Measurements from ENCODE around the gene RAB9A. TPM values are rescaled to one million over a fixed set of nuclear protein-coding genes. Genes with fewer than 3 reads are reported as not detected.

The RAB9A gene
- total RNA-seq, 4 donors from 2014 or later, result 29.5 to 47.0 (median 36.0) TPM

DNA sequence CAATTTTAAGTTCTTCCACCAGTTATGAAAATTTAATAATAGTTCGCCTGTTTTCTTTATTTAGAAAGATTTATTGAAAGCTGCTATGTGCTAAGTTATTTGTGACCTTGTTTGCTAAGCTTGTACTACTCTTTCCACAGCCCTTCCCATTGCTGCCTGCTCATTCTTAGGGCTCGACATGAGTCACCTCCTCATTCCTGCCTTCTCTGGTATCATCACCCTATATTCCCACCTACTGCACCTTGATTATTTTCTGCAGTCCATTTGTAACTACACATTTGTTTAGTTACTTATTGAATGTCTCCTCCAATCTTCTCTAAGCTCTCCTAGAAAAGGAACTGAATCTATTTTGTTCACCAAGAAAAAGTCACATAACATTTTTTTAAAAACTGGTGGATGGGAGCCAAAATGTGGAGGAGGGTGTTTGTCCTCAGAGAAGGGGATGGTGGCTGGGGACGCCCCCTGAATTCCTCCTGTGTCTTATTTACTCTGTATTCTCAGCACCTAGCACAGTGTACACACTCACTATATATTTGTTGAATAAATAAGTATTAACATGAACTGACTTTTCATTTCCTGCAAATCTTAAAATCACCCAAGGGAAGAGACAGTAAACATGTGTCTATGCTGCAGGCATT is 3.7 kb upstream of the RAB9A start:
- H3K27me3 ChIP-seq, result no peaks in the 10 kb centered on the region
- no peaks in the 10 kb centered on the region for H3K9me3 ChIP-seq
- TF ChIP-seq CTCF (IDR thresholded peaks at IDR 0.05), result no peak
- no peak for TF ChIP-seq POLR2A (IDR thresholded peaks at IDR 0.05)
- peaks cover 0 to 4% of the 10 kb centered on the region in 2 donors for H3K4me1 ChIP-seq
- WGBS, 2 donors, result 42 to 59% methylated on average over 3 of the region's 3 CpGs
- H3K4me3 ChIP-seq (replicated peaks in 1 of 3), result no peak overlapping the region
- no peaks in the 10 kb centered on the region for H3K36me3 ChIP-seq
- no peak for DNase-seq
- intact Hi-C loops (cut with DNase I), result no loop called here
- H3K27ac ChIP-seq, result no peak overlapping the region

DNA sequence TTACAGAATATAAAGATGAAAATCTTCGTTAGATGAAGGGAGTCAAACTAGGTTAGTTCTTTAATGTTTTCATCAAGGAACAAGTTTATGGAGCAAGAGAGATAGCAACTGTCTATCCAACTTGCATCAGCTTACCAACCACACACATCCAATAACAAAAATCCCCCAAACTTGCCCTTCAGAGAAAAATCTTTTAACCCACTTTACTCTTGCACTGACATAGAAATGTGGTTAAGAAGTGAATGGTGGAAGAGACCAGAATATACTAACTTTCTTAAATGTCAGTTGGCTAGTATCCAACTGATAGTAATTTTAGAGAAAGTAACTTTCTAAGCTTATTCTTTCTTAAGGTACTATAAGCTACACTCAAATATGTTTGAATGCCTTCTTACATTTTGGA is 1.7 kb upstream of the RAB9A start:
- Histone ChIP-seq H3K4me1 (peaks cover 4% of the 10 kb centered on the region in 2 donors), H3K27ac (no peak overlapping the region), H3K9me3 (no peaks in the 10 kb centered on the region), H3K36me3 (no peaks in the 10 kb centered on the region), H3K27me3 (no peaks in the 10 kb centered on the region), H3K4me3 (replicated peaks in 1 of 3) (no peak overlapping the region)
- 90 to 97% methylated on average over 1 of the region's 1 CpG for WGBS, 2 donors
- DNase-seq, result no peak
- intact Hi-C loops (cut with DNase I), result no loop called here
- TF ChIP-seq POLR2A (IDR thresholded peaks at IDR 0.05) (no peak), CTCF (IDR thresholded peaks at IDR 0.05) (no peak)

DNA sequence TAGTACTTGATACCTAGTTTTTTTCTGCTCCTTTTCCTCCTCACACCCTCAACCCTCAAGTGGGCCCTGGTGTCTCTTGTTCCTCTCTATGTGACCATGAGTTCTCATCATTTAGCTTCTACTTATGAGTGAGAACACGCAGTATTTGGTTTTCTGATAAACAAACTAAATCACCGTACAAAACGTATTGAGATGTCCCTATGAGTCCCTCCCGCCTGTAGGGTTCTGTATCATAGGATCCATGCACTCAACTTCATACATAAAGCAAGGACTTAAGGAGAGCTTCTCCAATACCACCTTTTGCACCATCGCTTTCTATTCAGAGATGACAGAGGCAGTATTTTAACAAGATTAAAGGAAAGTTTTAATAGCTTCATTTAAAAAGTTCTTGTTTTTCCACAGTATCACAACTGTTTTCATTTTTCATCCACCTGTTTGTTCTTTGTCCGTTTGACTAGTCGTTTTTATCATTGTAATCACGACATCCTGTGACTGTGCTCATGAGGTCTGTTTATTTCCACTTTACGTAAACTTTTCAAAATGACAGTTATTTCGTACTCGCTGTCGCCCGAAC is 457 bp upstream of the RAB9A start:
- no peak for DNase-seq
- TF ChIP-seq POLR2A (IDR thresholded peaks at IDR 0.05), result no peak
- TF ChIP-seq CTCF (IDR thresholded peaks at IDR 0.05), result no peak
- H3K4me1 ChIP-seq, result peaks cover 4 to 8% of the 10 kb centered on the region in 2 donors
- H3K4me3 ChIP-seq (replicated peaks in 1 of 3), result peak overlapping the region in 2 of 3 donors; percentile 35 to 81
- 6 to 11% methylated on average over 13 of the region's 13 CpGs for WGBS, 2 donors
- no peaks in the 10 kb centered on the region for H3K27me3 ChIP-seq
- H3K9me3 ChIP-seq, result no peaks in the 10 kb centered on the region
- intact Hi-C loops (cut with DNase I), result no loop called here
- H3K27ac ChIP-seq, result peak overlapping the region; percentile 78 to 90 (median 89)
- H3K36me3 ChIP-seq, result no peaks in the 10 kb centered on the region

DNA sequence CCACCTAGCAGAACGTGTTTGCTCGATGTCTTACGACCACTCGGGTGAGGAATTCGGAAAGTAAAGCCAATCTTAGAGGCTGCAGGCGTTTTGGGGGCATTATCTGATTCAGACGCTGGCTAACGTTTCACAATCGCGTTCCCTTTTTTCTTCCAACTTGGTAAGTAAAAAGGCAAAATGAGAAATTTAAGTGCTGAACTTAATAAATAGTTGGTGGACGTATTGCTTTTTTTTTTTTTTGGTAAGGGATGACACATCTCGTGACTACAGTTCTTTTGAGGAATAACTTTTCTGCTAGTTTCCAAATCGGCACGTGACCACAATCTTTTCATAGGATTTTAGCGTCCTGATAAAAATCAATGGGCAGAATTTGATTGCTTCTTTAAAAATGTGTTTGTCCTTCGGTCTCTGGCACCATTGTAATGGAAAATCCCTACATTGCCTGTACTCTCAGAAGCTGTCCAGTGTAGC is 848 bp downstream of the RAB9A start:
- H3K27ac ChIP-seq, result peak overlapping the region; percentile 89 to 93 (median 90)
- H3K4me1 ChIP-seq, result peaks cover 4 to 10% of the 10 kb centered on the region in 2 donors

More for the DNA sequence above, 848 bp downstream of the RAB9A start:
- H3K4me3 ChIP-seq (replicated peaks in 1 of 3), result peak overlapping the region; percentile 39 to 87 (median 81)
- 1% methylated on average over 16 of the region's 16 CpGs for WGBS, 2 donors
- no peaks in the 10 kb centered on the region for H3K9me3 ChIP-seq
- DNase-seq, result no peak
- TF ChIP-seq POLR2A (IDR thresholded peaks at IDR 0.05) (no peak), CTCF (IDR thresholded peaks at IDR 0.05) (no peak)
- H3K36me3 ChIP-seq, result no peaks in the 10 kb centered on the region
- intact Hi-C loops (cut with DNase I), result no loop called here
- H3K27me3 ChIP-seq, result no peaks in the 10 kb centered on the region

Data from thyroid gland (tissue), 4 donors.